Sigmoid colon (tissue), 7 donors: ENCODE data around the gene POLR2B. TPM values are rescaled to one million over a fixed set of nuclear protein-coding genes. Genes with fewer than 3 reads are reported as not detected.
"Not testable (repeated sequence)": the region's sequence is repeated elsewhere in the genome, so short reads cannot be mapped to it uniquely, and the experiment has no call there.

Experiments
- DNase-seq: peaks from one replicate; pipeline ENCODE4 v3.0.0-alpha.2; 2019
- H3K27ac ChIP-seq, 4 donors: fragments of 200-600 bp; sonication (generic); one replicate each; pipeline ENCODE4 v1.5.1; 2016 to 2019; ENCODE audit warnings: mild to moderate bottlenecking in 1 of 4
- H3K27me3 ChIP-seq, 3 donors: fragments of 200-600 bp; sonication (generic); one replicate each; pipeline ENCODE4 v1.5.1; 2019; ENCODE audit warnings: mild to moderate bottlenecking in 1 of 3
- H3K36me3 ChIP-seq, 4 donors: fragments of 200-600 bp; sonication (generic); one replicate each; pipeline ENCODE4 v1.5.1; 2016 to 2019
- H3K4me1 ChIP-seq, 4 donors: fragments of 200-600 bp; sonication (generic); one replicate each; pipeline ENCODE4 v1.5.1; 2017 to 2019
- H3K4me3 ChIP-seq, 4 donors: fragments of 200-600 bp; sonication (generic); one replicate each; pipeline ENCODE4 v1.5.1; 2017 to 2019; ENCODE audit warnings: mild to moderate bottlenecking in 2 of 4, moderate library complexity in 1 of 4
- H3K9me3 ChIP-seq, 4 donors: fragments of 200-600 bp in 3 of 4; sonication (generic) in 3 of 4; one replicate each; pipeline versions ENCODE4 v1.5.1 to v1.6.1; 2013 to 2019
- EP300 ChIP-seq, 4 donors: sonication (generic); formaldehyde crosslinking; IDR thresholded peaks; one replicate each; pipeline ENCODE4 v1.6.1; 2017; ENCODE audit warnings: antibody characterized with exemption in 4 of 4
- POLR2A ChIP-seq, 2 donors: fragments of 450-650 bp; IDR thresholded peaks; one replicate each; pipeline ENCODE4 v1.6.1; 2016; ENCODE audit warnings: antibody characterized with exemption in 2 of 2, mild to moderate bottlenecking in 2 of 2, moderate library complexity in 2 of 2
- POLR2AphosphoS5 ChIP-seq, 4 donors: sonication (generic); formaldehyde crosslinking; IDR thresholded peaks; one replicate each; pipeline ENCODE4 v1.6.1; 2017; ENCODE audit warnings: antibody characterized with exemption in 4 of 4
- WGBS, 2 donors: extraction: QIAGEN DNeasy Blood & Tissue Kit; methylation state at CpG; one replicate each; pipeline ENCODE4 v1.1.7; 2013; 5-methylcytosine and 5-hydroxymethylcytosine counted together
- intact Hi-C: fragments of 100-400 bp; cut with DNase I; formaldehyde crosslinking; loops from one replicate; pipeline ENCODE4 v1.15.1; 2023
- polyA plus RNA-seq, 3 donors: library from polyadenylated mRNA; stranded (reverse); fragments of 200-250 nt; gene quantifications; one replicate each; pipeline ENCODE4 v1.2.3, GENCODE V29; 2013
- total RNA-seq, 4 donors: library from RNA; depleted of rRNA; stranded (reverse); fragments of >200 nt; gene quantifications; one replicate each; pipeline ENCODE4 v1.1.0, GENCODE V29; 2016
- TF ChIP-seq, protein P1 (sequence below), 4 experiments: fragments of 450-650 bp in 3 of 4; fragments of 200-600 bp in 1 of 4; IDR thresholded peaks; one replicate each; pipeline ENCODE4 v1.5.1; 2016 to 2019; ENCODE audit warnings: antibody characterized with exemption in 4 of 4, mild to moderate bottlenecking in 3 of 4, moderate library complexity in 2 of 4
- donor health status: healthy with polysubstance abuse.
- donor health status: Bipolar disorder and iron deficiency.
- donor health status: healthy.

POLR2B gene
- total and polyA plus RNA-seq, 7 donors = 21.6 to 87.8 (median 57.6) TPM

DNA sequence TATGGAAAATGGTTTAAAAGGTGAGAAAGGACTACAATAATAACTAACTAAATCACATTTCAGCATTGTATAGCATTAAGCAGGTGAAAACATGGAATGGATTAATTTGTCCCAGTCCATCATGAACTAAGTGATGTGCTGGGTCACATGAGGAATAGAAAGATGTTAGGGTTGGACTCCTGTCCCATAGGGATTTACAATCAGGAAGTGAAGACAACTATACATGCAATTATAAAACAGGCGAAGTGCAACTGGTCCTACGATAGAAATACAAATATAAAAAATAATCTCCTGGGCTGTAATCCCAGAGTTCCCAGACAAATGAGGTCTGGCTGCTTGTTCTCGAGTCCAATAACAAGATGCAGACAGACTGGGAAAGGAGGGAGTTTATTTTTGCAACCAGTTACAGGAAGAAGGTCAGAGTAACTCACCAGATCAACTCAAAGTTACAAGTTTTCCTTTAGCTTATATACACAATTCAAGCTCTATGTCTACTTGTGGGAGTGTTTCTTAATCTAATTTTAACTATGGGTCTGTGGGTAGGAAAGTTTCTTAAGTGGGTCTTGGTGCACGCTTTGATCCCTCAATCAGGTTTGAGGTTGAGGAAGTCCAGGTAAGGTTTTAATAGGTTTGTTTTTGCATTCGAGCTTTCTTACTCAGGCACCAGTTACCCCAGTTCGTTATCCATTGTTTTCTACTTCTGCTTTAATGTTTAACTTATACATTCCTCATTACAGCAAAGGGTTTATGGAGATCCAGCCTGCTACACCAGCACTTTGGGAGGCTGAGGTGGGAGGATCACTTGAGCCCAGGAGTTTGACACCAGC is 81.4 kb downstream of the POLR2B start:
- intact Hi-C loops = no loop called here
- TF ChIP-seq EP300 (IDR thresholded peaks at IDR 0.05) (no peak), POLR2A (IDR thresholded peaks at IDR 0.05) (no peak), POLR2AphosphoS5 (IDR thresholded peaks at IDR 0.05) (no peak)
- TF ChIP-seq, protein P1, sequence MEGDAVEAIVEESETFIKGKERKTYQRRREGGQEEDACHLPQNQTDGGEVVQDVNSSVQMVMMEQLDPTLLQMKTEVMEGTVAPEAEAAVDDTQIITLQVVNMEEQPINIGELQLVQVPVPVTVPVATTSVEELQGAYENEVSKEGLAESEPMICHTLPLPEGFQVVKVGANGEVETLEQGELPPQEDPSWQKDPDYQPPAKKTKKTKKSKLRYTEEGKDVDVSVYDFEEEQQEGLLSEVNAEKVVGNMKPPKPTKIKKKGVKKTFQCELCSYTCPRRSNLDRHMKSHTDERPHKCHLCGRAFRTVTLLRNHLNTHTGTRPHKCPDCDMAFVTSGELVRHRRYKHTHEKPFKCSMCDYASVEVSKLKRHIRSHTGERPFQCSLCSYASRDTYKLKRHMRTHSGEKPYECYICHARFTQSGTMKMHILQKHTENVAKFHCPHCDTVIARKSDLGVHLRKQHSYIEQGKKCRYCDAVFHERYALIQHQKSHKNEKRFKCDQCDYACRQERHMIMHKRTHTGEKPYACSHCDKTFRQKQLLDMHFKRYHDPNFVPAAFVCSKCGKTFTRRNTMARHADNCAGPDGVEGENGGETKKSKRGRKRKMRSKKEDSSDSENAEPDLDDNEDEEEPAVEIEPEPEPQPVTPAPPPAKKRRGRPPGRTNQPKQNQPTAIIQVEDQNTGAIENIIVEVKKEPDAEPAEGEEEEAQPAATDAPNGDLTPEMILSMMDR (IDR thresholded peaks at IDR 0.05) = no peak
- peak overlapping the region in 3 of 4 donors; percentile 51 to 79 (median 72) for H3K27ac ChIP-seq
- H3K4me3 ChIP-seq = no peak overlapping the region
- no peaks in the 10 kb centered on the region for H3K36me3 ChIP-seq
- no peaks in the 10 kb centered on the region for H3K9me3 ChIP-seq
- WGBS, 2 donors = 14 to 55% methylated on average over 6 of the region's 6 CpGs
- H3K4me1 ChIP-seq = peaks cover 0 to 85% (median 82%) of the 10 kb centered on the region in 4 donors
- no peak for DNase-seq
- no peaks in the 10 kb centered on the region for H3K27me3 ChIP-seq

DNA sequence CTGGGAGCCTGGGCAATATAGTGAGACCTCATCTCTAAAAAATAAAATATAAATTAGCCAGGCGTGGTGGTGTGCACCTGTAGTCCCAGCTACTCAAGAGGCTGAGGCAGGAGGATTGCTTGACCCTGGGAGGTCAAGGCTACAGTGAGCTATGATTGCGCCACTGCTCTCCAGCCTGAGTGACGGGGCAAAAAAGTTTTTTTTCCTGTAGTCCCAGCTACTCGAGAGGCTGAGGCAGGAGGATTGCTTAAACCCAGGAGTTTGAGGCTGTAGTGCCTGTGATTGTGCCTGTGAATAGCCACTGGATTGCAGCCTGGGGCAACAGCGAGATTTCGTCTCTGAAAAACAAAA is 82.0 kb downstream of the POLR2B start:
- Histone ChIP-seq H3K4me1 (peaks cover 0 to 89% (median 83%) of the 10 kb centered on the region in 4 donors), H3K27ac (peak overlapping the region in 3 of 4 donors; percentile 51 to 79 (median 72))
- H3K36me3 ChIP-seq, H3K27me3 ChIP-seq, H3K9me3 ChIP-seq, H3K4me3 ChIP-seq, intact Hi-C loops, DNase-seq: not testable (repeated sequence)
- WGBS, 2 donors = 53 to 78% methylated on average over 6 of the region's 6 CpGs

DNA sequence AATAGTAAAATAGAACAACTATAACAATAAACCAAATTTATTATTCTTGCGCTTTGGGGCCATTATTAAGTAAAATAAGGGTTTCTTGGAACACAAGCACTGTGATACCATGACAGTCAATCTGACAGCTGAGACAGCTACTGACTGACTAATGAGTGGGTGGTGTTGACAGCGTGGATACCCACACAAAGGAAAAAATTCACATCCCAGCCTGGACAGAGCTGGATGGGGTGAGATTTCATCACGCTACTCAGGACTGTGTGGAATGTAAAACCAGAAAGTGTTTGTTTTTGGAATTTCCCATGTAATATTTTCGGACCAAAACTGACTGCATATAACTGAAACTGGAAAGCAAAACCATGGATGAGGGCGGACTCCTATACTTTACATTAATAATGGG is 82.7 kb downstream of the POLR2B start:
- WGBS, 2 donors = 71 to 74% methylated on average over 5 of the region's 5 CpGs
- no peaks in the 10 kb centered on the region for H3K9me3 ChIP-seq

DNA sequence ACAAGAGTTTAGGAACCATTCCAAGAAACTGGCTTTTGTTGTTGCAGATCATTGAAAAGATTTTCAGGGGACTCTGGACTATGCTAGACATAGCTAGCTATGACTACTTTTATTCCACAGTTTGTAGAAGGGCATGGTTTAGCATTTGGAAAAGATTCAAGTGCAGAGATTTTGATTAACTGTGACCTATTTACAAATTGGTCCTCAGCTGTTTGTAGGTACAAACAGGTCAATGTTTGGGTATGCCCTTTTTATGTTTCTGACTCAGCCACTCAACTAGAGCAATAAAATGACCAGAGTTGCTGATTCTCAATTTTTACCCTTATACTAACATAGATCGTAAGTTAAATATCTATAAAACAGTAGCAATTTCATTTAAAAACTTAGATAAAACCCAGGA is 84.8 kb downstream of the POLR2B start:
- WGBS, 2 donors = 47 to 85% methylated on average over 1 of the region's 1 CpG
- no peak overlapping the region for H3K4me3 ChIP-seq

More for the DNA sequence above, 82.7 kb downstream of the POLR2B start:
- peak overlapping the region in 3 of 4 donors; percentile 25 to 79 (median 72) for H3K27ac ChIP-seq
- DNase-seq = no peak
- TF ChIP-seq EP300 (IDR thresholded peaks at IDR 0.05) (no peak), POLR2AphosphoS5 (IDR thresholded peaks at IDR 0.05) (no peak), POLR2A (IDR thresholded peaks at IDR 0.05) (no peak)
- TF ChIP-seq, protein P1 (IDR thresholded peaks at IDR 0.05) = no peak
- no peaks in the 10 kb centered on the region for H3K27me3 ChIP-seq
- intact Hi-C loops = no loop called here
- no peak overlapping the region for H3K4me3 ChIP-seq
- peaks cover 0 to 85% (median 82%) of the 10 kb centered on the region in 4 donors for H3K4me1 ChIP-seq
- no peaks in the 10 kb centered on the region for H3K36me3 ChIP-seq

DNA sequence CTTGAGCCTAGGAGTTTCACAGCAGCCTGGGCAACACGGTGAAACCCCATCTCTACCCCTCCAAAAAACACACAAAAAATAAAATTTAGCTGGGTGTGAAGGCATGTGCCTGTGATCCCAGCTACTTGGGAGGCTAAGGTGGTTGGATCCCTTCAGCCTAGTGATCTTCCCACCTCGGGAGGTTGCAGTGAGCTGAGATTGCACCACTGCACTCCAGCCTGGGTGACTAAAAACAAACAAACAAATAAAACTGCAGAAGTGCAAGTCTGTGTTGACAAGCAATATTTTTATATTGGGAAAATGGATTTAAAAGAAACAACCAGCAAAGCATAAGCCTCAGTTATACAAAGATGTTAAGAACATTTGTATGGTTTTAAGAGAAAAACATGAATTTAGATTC is 85.4 kb downstream of the POLR2B start:
- no peak for DNase-seq
- intact Hi-C loops = no loop called here
- H3K4me1 ChIP-seq = peaks cover 0 to 72% (median 64%) of the 10 kb centered on the region in 4 donors
- H3K36me3 ChIP-seq = no peaks in the 10 kb centered on the region
- no peaks in the 10 kb centered on the region for H3K9me3 ChIP-seq
- no peaks in the 10 kb centered on the region for H3K27me3 ChIP-seq
- no peak overlapping the region for H3K4me3 ChIP-seq
- H3K27ac ChIP-seq = peak overlapping the region; percentile 71 to 79 (median 72)
- 58 to 71% methylated on average over 2 of the region's 2 CpGs for WGBS, 2 donors
- no peak for TF ChIP-seq EP300 (IDR thresholded peaks at IDR 0.05)
- TF ChIP-seq, protein P1 (IDR thresholded peaks at IDR 0.05) = no peak
- TF ChIP-seq POLR2AphosphoS5 (IDR thresholded peaks at IDR 0.05) = no peak
- no peak for TF ChIP-seq POLR2A (IDR thresholded peaks at IDR 0.05)

More for the DNA sequence above, 84.8 kb downstream of the POLR2B start:
- peak overlapping the region; percentile 7 to 79 (median 50) for H3K27ac ChIP-seq
- H3K36me3 ChIP-seq = no peaks in the 10 kb centered on the region
- TF ChIP-seq POLR2AphosphoS5 (IDR thresholded peaks at IDR 0.05) (no peak), EP300 (IDR thresholded peaks at IDR 0.05) (no peak), POLR2A (IDR thresholded peaks at IDR 0.05) (no peak)
- TF ChIP-seq, protein P1 (IDR thresholded peaks at IDR 0.05) = no peak
- H3K4me1 ChIP-seq = peaks cover 0 to 69% (median 63%) of the 10 kb centered on the region in 4 donors
- no peaks in the 10 kb centered on the region for H3K9me3 ChIP-seq
- DNase-seq = no peak
- intact Hi-C loops = no loop called here
- H3K27me3 ChIP-seq = no peaks in the 10 kb centered on the region
